ENCODE data around the gene USP49. TPM values are rescaled to one million over a fixed set of nuclear protein-coding genes. Genes with fewer than 3 reads are reported as not detected.

The USP49 gene
- total RNA-seq, 4 donors from 2014 or later: 2.3 to 7.9 (median 4.0) TPM

GRCh38 chr6:41756354-41756753 is 138.8 kb downstream of the USP49 start:
- DNase-seq: no peak
- 63% methylated on average over 12 of the region's 13 CpGs; no CpG with 5 or more reads in 1 of the 2 donors for WGBS, 2 donors (ENCODE audit: low coverage in 1 of 2)
- TF ChIP-seq, protein P1, sequence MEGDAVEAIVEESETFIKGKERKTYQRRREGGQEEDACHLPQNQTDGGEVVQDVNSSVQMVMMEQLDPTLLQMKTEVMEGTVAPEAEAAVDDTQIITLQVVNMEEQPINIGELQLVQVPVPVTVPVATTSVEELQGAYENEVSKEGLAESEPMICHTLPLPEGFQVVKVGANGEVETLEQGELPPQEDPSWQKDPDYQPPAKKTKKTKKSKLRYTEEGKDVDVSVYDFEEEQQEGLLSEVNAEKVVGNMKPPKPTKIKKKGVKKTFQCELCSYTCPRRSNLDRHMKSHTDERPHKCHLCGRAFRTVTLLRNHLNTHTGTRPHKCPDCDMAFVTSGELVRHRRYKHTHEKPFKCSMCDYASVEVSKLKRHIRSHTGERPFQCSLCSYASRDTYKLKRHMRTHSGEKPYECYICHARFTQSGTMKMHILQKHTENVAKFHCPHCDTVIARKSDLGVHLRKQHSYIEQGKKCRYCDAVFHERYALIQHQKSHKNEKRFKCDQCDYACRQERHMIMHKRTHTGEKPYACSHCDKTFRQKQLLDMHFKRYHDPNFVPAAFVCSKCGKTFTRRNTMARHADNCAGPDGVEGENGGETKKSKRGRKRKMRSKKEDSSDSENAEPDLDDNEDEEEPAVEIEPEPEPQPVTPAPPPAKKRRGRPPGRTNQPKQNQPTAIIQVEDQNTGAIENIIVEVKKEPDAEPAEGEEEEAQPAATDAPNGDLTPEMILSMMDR (IDR thresholded peaks at IDR 0.05): no peak
- no peak for TF ChIP-seq POLR2AphosphoS5 (IDR thresholded peaks at IDR 0.05)
- no peak for TF ChIP-seq EP300 (IDR thresholded peaks at IDR 0.05; ENCODE audit: low read depth)
- TF ChIP-seq POLR2A (IDR thresholded peaks at IDR 0.05): no peak
- Histone ChIP-seq H3K27me3 (no peaks in the 10 kb centered on the region), H3K9me3 (no peaks in the 10 kb centered on the region), H3K4me1 (no peaks in the 10 kb centered on the region), H3K36me3 (no peaks in the 10 kb centered on the region), H3K4me3 (no peak overlapping the region), H3K27ac (no peak overlapping the region)
- in situ Hi-C loops (cut with MboI; ENCODE audit: low pct_ligation_motif_present in 1 of 4, low pct_unique_long_range_greater_than_20kb in 1 of 4, low sequenced_read_pairs in 3 of 4): no loop called here
- intact Hi-C loops (cut with DNase I; ENCODE audit: low total_unique reads): no loop called here

- Histone ChIP-seq H3K36me3 (no peaks in the 10 kb centered on the region), H3K4me1 (no peaks in the 10 kb centered on the region), H3K27ac (no peak overlapping the region), H3K9me3 (no peaks in the 10 kb centered on the region), H3K4me3 (no peak overlapping the region), H3K27me3 (no peaks in the 10 kb centered on the region)
- 79% methylated on average over 4 of the region's 4 CpGs; no CpG with 5 or more reads in 1 of the 2 donors for WGBS, 2 donors (ENCODE audit: low coverage in 1 of 2)
- in situ Hi-C loops (cut with MboI; ENCODE audit: low pct_ligation_motif_present in 1 of 4, low pct_unique_long_range_greater_than_20kb in 1 of 4, low sequenced_read_pairs in 3 of 4) (no loop called here), intact Hi-C loops (cut with DNase I; ENCODE audit: low total_unique reads) (no loop called here)
- TF ChIP-seq POLR2A (IDR thresholded peaks at IDR 0.05) (no peak), POLR2AphosphoS5 (IDR thresholded peaks at IDR 0.05) (no peak)
- no peak for DNase-seq
Observed at GRCh38 chr6:41755895-41756294, 139.3 kb downstream of the USP49 start.

DNA sequence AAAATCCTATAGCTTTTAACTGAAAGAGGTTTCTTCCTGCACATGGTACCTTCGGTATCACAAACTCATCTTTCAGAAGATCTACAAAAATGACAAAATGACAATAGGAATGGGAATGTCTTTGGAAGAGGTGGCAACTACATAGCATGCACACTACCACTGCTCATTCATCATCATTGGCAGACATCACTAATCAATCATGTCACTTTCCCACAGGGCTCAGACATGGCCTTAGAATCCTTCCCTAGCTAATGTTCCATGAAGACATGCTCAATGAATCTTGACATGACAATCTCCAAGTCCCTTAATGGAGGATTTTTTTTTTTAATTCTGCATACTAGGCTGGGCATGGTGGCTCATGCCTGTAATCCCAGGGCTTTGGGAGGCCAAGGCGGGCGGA is 144.8 kb downstream of the USP49 start:
- in situ Hi-C loops (cut with MboI; ENCODE audit: low pct_ligation_motif_present in 1 of 4, low pct_unique_long_range_greater_than_20kb in 1 of 4, low sequenced_read_pairs in 3 of 4): no loop called here
- no peaks in the 10 kb centered on the region for H3K4me1 ChIP-seq
- intact Hi-C loops (cut with DNase I; ENCODE audit: low total_unique reads): no loop called here
- no peak overlapping the region for H3K4me3 ChIP-seq
- DNase-seq: no peak
- TF ChIP-seq POLR2AphosphoS5 (IDR thresholded peaks at IDR 0.05): no peak
- TF ChIP-seq EP300 (IDR thresholded peaks at IDR 0.05; ENCODE audit: low read depth): no peak
- no peak for TF ChIP-seq POLR2A (IDR thresholded peaks at IDR 0.05)
- TF ChIP-seq, protein P1 (IDR thresholded peaks at IDR 0.05): no peak
- no peaks in the 10 kb centered on the region for H3K36me3 ChIP-seq
- no peaks in the 10 kb centered on the region for H3K27me3 ChIP-seq
- no peak overlapping the region for H3K27ac ChIP-seq
- no peaks in the 10 kb centered on the region for H3K9me3 ChIP-seq
- 86 to 92% methylated on average over 3 of the region's 3 CpGs for WGBS, 2 donors (ENCODE audit: low coverage in 1 of 2)

DNA sequence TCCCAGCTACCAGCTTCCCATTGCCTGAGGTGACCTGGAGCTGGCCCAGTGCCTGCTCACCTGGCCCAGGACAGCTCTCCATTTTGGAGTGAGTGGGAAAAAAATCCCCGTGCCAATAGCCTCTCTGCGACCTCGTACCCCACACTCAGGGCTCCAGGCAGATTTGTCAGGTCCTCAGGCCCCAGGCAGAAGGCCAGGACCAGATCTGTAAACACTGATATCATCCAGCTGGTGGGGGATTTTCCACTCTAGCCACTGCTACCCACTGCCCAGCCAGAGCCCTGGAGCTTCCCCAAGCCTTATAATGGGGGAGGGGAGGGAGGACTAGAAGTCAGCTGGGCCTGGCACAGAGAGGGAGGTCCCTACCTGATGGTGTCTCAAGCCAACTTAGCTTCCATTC is 146.6 kb downstream of the USP49 start:
- no peaks in the 10 kb centered on the region for H3K9me3 ChIP-seq
- no peak overlapping the region for H3K27ac ChIP-seq
- intact Hi-C loops (cut with DNase I; ENCODE audit: low total_unique reads): no loop called here
- WGBS, 2 donors (ENCODE audit: low coverage in 1 of 2): 78% methylated on average over 3 of the region's 3 CpGs; no CpG with 5 or more reads in 1 of the 2 donors
- H3K4me3 ChIP-seq: no peak overlapping the region
- no peaks in the 10 kb centered on the region for H3K27me3 ChIP-seq
- TF ChIP-seq POLR2A (IDR thresholded peaks at IDR 0.05): no peak
- TF ChIP-seq EP300 (IDR thresholded peaks at IDR 0.05; ENCODE audit: low read depth): no peak
- TF ChIP-seq POLR2AphosphoS5 (IDR thresholded peaks at IDR 0.05): no peak
- TF ChIP-seq, protein P1 (IDR thresholded peaks at IDR 0.05): no peak
- in situ Hi-C loops (cut with MboI; ENCODE audit: low pct_ligation_motif_present in 1 of 4, low pct_unique_long_range_greater_than_20kb in 1 of 4, low sequenced_read_pairs in 3 of 4): no loop called here
- no peak for DNase-seq
- no peaks in the 10 kb centered on the region for H3K36me3 ChIP-seq
- H3K4me1 ChIP-seq: no peaks in the 10 kb centered on the region

DNA sequence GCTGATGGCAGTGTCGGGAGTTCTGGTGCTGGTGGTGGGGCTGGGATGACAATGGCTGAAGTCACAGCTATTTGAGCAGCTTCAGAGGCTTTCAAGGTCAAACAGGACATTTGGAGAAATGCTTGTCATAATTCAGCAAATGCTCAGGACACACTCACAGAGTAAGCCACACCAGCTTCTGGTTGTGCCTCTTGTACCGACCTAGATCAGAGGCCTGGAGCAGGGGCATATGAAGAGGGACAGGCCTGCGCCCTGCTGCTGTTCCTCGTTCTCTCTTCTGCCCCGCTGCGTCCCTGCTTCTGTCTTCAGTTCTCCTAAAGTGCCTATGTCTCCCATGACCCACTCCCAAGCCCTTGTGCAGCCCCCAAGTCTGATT is 147.1 kb downstream of the USP49 start:
- WGBS, 2 donors (ENCODE audit: low coverage in 1 of 2): 96% methylated on average over 6 of the region's 6 CpGs; no CpG with 5 or more reads in 1 of the 2 donors
- intact Hi-C loops (cut with DNase I; ENCODE audit: low total_unique reads): no loop called here
- Histone ChIP-seq H3K27ac (no peak overlapping the region), H3K4me3 (no peak overlapping the region), H3K9me3 (no peaks in the 10 kb centered on the region), H3K36me3 (no peaks in the 10 kb centered on the region), H3K27me3 (no peaks in the 10 kb centered on the region), H3K4me1 (no peaks in the 10 kb centered on the region)
- in situ Hi-C loops (cut with MboI; ENCODE audit: low pct_ligation_motif_present in 1 of 4, low pct_unique_long_range_greater_than_20kb in 1 of 4, low sequenced_read_pairs in 3 of 4): no loop called here
- no peak for TF ChIP-seq EP300 (IDR thresholded peaks at IDR 0.05; ENCODE audit: low read depth)
- no peak for TF ChIP-seq POLR2AphosphoS5 (IDR thresholded peaks at IDR 0.05)
- TF ChIP-seq POLR2A (IDR thresholded peaks at IDR 0.05): no peak
- TF ChIP-seq, protein P1 (IDR thresholded peaks at IDR 0.05): no peak
- no peak for DNase-seq

Measured in transverse colon (tissue), 4 donors.